Neural crest cell (in vitro differentiated cells): Measurements from ENCODE around the gene TGM1. TPM values are rescaled to one million over a fixed set of nuclear protein-coding genes. Genes with fewer than 3 reads are reported as not detected.
"Not testable (repeated sequence)": the region's sequence is repeated elsewhere in the genome, so short reads cannot be mapped to it uniquely, and the experiment has no call there.

ENCODE experiments used
- DNase-seq: peaks from one replicate; pipeline ENCODE4 v3.0.0; 2021; ENCODE audit warnings: low read depth, mixed read lengths, low spot score
- H3K27ac Mint-ChIP-seq: one replicate; pipeline ENCODE4 v1.8.0; 2021; ENCODE audit warnings: mild to moderate bottlenecking, mixed read lengths; ENCODE audit not compliant: unreplicated experiment
- H3K27me3 Mint-ChIP-seq: 2 replicates; pipeline ENCODE4 v1.8.0; 2021; ENCODE audit warnings: low read depth, mild to moderate bottlenecking, mixed read lengths
- H3K36me3 Mint-ChIP-seq: 2 replicates; pipeline ENCODE4 v1.8.0; 2021; ENCODE audit warnings: low read depth, mild to moderate bottlenecking, mixed read lengths
- H3K4me1 Mint-ChIP-seq: 2 replicates; pipeline ENCODE4 v1.8.0; 2021; ENCODE audit warnings: mixed read lengths
- H3K4me3 Mint-ChIP-seq: one replicate; pipeline ENCODE4 v1.8.0; 2021; ENCODE audit warnings: mild to moderate bottlenecking, mixed read lengths
- H3K9me3 Mint-ChIP-seq: 2 replicates; pipeline ENCODE4 v1.8.0; 2021; ENCODE audit warnings: mixed read lengths
- total RNA-seq: library from RNA; stranded (reverse); gene quantifications from 2 replicates; pipeline ENCODE4 v1.2.1, GENCODE V29; 2021
- TF ChIP-seq, protein P1 (sequence below): fragments of 200-600 bp; sonication (generic); conservative IDR thresholded peaks from 2 replicates; pipeline ENCODE4 v1.5.0; 2021; ENCODE audit warnings: antibody characterized with exemption, mild to moderate bottlenecking

Gene TGM1
- total RNA-seq, 1 donor from 2014 or later = 4.5 TPM

- no peaks in the 10 kb centered on the region for H3K27me3 Mint-ChIP-seq
- no peak overlapping the region for H3K27ac Mint-ChIP-seq
- no peak overlapping the region for H3K4me3 Mint-ChIP-seq
- DNase-seq = no peak
- H3K4me1 Mint-ChIP-seq = peaks cover 16% of the 10 kb centered on the region
- H3K9me3 Mint-ChIP-seq = no peaks in the 10 kb centered on the region
- peaks cover 5% of the 10 kb centered on the region for H3K36me3 Mint-ChIP-seq
- TF ChIP-seq, protein P1, sequence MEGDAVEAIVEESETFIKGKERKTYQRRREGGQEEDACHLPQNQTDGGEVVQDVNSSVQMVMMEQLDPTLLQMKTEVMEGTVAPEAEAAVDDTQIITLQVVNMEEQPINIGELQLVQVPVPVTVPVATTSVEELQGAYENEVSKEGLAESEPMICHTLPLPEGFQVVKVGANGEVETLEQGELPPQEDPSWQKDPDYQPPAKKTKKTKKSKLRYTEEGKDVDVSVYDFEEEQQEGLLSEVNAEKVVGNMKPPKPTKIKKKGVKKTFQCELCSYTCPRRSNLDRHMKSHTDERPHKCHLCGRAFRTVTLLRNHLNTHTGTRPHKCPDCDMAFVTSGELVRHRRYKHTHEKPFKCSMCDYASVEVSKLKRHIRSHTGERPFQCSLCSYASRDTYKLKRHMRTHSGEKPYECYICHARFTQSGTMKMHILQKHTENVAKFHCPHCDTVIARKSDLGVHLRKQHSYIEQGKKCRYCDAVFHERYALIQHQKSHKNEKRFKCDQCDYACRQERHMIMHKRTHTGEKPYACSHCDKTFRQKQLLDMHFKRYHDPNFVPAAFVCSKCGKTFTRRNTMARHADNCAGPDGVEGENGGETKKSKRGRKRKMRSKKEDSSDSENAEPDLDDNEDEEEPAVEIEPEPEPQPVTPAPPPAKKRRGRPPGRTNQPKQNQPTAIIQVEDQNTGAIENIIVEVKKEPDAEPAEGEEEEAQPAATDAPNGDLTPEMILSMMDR = no peak
Measured at GRCh38 chr14:24219080-24219479, 43.9 kb downstream of the TGM1 start.

DNA sequence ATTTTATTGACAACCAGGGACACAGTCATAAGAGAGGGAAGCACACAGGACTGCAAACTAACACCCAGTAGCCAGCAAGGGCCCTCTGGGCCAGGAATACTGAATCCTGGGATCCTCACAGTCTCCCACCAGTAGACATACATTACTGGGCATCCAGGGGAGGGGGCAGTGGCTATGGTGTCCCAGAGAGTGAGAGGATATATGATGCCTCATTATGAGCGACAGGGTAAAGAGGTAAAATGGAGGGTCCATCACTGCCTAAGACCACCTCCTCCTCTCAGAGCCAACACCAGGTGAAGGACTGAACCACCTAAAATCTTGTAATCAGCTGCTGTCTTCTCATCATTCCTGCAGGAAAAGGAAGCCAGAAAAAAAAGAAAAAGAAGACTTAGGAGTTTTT lies 46.1 kb downstream of the TGM1 start:
- not testable (repeated sequence) for H3K36me3 Mint-ChIP-seq, DNase-seq, H3K27me3 Mint-ChIP-seq, H3K27ac Mint-ChIP-seq, H3K9me3 Mint-ChIP-seq
- Mint-ChIP-seq H3K4me1 (peaks cover 30% of the 10 kb centered on the region), H3K4me3 (peak overlapping the region; percentile 91)

DNA sequence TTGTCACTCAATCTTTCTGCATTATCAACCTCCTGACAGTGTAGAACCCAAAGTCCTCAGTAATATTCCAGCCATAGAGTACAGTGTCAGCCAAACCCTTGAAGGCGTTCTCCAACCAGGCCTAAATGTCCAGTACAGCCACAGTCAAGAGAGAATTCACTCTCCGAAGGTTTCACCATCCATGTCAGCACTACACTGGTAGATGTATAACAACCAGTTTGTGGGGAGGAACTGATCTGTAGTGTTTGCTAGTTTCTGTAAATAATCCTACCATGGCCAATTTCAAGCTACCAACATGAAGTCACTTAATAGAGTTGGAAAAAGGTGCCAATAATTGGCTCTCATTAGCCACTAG lies 46.7 kb downstream of the TGM1 start:
- DNase-seq = no peak
- Mint-ChIP-seq H3K4me1 (peaks cover 35% of the 10 kb centered on the region), H3K27me3 (no peaks in the 10 kb centered on the region), H3K27ac (peak overlapping the region; percentile 7), H3K4me3 (peak overlapping the region; percentile 91), H3K36me3 (peaks cover 8% of the 10 kb centered on the region), H3K9me3 (no peaks in the 10 kb centered on the region)
- TF ChIP-seq, protein P1 = no peak

- peaks cover 35% of the 10 kb centered on the region for H3K4me1 Mint-ChIP-seq
Measured at GRCh38 chr14:24215495-24216344, 47.3 kb downstream of the TGM1 start, which contains the start of gene MDP1. MDP1 (minus strand) TSS chr14:24216066; CDS start chr14:24215955, 111 bp downstream.

GRCh38 chr14:24213866-24214662 lies 48.9 kb downstream of the TGM1 start:
- TF ChIP-seq, protein P1 = no peak
- Mint-ChIP-seq H3K4me1 (peaks cover 35% of the 10 kb centered on the region), H3K9me3 (no peaks in the 10 kb centered on the region), H3K36me3 (peaks cover 12% of the 10 kb centered on the region), H3K27me3 (no peaks in the 10 kb centered on the region), H3K27ac (peak overlapping the region; percentile 24), H3K4me3 (peak overlapping the region; percentile 91)
- no peak for DNase-seq

More at GRCh38 chr14:24215495-24216344, 47.3 kb downstream of the TGM1 start, which contains the start of gene MDP1:
- peak within 1 kb of the TSS; percentile 91 for H3K4me3 Mint-ChIP-seq
- peaks cover 9% of the 10 kb centered on the region for H3K36me3 Mint-ChIP-seq
- TF ChIP-seq, protein P1 = peak; percentile 68
- DNase-seq = peak; percentile 70
- no peaks in the 10 kb centered on the region for H3K9me3 Mint-ChIP-seq
- no peaks in the 10 kb centered on the region for H3K27me3 Mint-ChIP-seq
- peak within 1 kb of the TSS; percentile 86 for H3K27ac Mint-ChIP-seq
